A673 (cell line): ENCODE data around the gene SRGAP2B.
"Not testable (repeated sequence)": the region's sequence is repeated elsewhere in the genome, so short reads cannot be mapped to it uniquely, and the experiment has no call there.

Experiments used
- CTCF ChIP-seq: fragments of 300-800, 200-600 bp; sonication (generic); conservative IDR thresholded peaks from 2 replicates; pipeline ENCODE4 v1.5.1; 2017; ENCODE audit warnings: low read depth, mild to moderate bottlenecking, antibody characterized with exemption, low read length, moderate library complexity, mixed read lengths
- EZH2 ChIP-seq: fragments of 200-600 bp; sonication (generic); IDR thresholded peaks from 2 replicates; pipeline ENCODE4 v1.6.1; 2017; ENCODE audit warnings: borderline replicate concordance, low read depth, mild to moderate bottlenecking, mixed read lengths, antibody characterized with exemption, low read length; ENCODE audit not compliant: poor library complexity, severe bottlenecking

DNA sequence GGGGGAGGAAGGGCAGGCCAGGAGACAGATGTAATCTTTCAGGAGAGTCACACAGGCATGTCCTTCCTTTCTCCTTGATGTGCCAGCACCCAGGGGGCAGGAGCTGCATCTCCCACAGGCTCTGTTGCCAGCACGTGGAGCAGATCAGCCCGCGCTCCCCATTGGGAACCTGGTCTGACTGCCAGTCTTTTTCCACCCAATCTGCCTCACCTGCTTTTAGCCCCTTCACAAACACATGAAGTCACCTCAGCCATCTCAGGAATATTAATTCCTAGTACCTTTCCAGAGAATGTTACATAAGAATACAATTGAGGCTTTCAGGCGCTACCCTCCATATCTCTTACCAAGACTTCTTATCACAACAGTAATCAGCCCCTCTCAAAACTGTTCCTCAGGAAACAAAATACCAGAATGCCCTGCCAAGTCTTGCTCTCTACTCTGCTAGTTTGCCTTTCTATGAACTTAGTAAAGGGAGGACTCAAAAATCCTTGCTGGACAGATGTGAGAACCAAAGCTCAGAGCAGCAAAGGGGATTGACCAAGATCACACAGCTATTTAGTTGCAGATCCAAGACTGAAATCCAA is 94.3 kb downstream of the SRGAP2B start:
- TF ChIP-seq CTCF, EZH2: not testable (repeated sequence)
